Keratinocyte (primary cell): ENCODE results near the gene SERP2. TPM values are rescaled to one million over a fixed set of nuclear protein-coding genes. Genes with fewer than 3 reads are reported as not detected.

Source experiments
- DNase-seq: peaks from one replicate; pipeline ENCODE4 v3.0.0-alpha.2; 2011; ENCODE audit warnings: low read depth, missing footprints, low spot score
- FAIRE-seq: peaks from 2 replicates; lab custom pipeline; 2011; peaks lifted over from hg19 to GRCh38; lab: Jason Lieb, UNC
- H2AFZ ChIP-seq: 2 replicates; pipeline ENCODE4 v1.6.0; 2012; ENCODE audit warnings: low read length, control low read depth, inconsistent platforms; ENCODE audit not compliant: control insufficient read depth
- H3K27ac ChIP-seq: 2 replicates; pipeline ENCODE4 v1.5.1; 2011; ENCODE audit warnings: low read length; ENCODE audit not compliant: control insufficient read depth, insufficient read depth
- H3K27me3 ChIP-seq: 3 replicates; pipeline ENCODE4 v1.6.0; 2011; ENCODE audit warnings: low read length; ENCODE audit not compliant: control insufficient read depth, insufficient read depth; ENCODE audit errors: extremely low read depth
- H3K36me3 ChIP-seq, 2 experiments: 2 replicates in 1 of 2; 3 replicates in 1 of 2; pipeline ENCODE4 v1.5.1; 2011; ENCODE audit warnings: low read length in 2 of 2, mild to moderate bottlenecking in 1 of 2; ENCODE audit not compliant: control insufficient read depth in 2 of 2, insufficient read depth in 2 of 2; ENCODE audit errors: extremely low read depth in 1 of 2
- H3K4me1 ChIP-seq: 3 replicates; pipeline ENCODE4 v1.5.1; 2011; ENCODE audit warnings: low read length; ENCODE audit not compliant: control insufficient read depth, insufficient read depth; ENCODE audit errors: extremely low read depth
- H3K4me2 ChIP-seq: 3 replicates; pipeline ENCODE4 v1.6.0; 2011; ENCODE audit warnings: low read depth, low read length; ENCODE audit not compliant: control insufficient read depth, insufficient read depth; ENCODE audit errors: extremely low read depth
- H3K4me3 ChIP-seq, 3 experiments: fragments of 200-600 bp in 1 of 3; sonication (generic) in 1 of 3; 2 replicates in 2 of 3; 3 replicates in 1 of 3; pipeline ENCODE4 v1.5.1; 2011 to 2016; ENCODE audit warnings: low read length in 3 of 3, mild to moderate bottlenecking in 3 of 3, control low read depth in 2 of 3, inconsistent platforms in 1 of 3, low read depth in 1 of 3, mixed read lengths in 1 of 3, mixed run types in 1 of 3, moderate library complexity in 1 of 3; ENCODE audit not compliant: control insufficient read depth in 2 of 3, insufficient read depth in 2 of 3; ENCODE audit errors: extremely low read depth in 1 of 3
- H3K79me2 ChIP-seq: 2 replicates; pipeline ENCODE4 v1.6.0; 2012; ENCODE audit warnings: low read length; ENCODE audit not compliant: control insufficient read depth, insufficient read depth
- H3K9ac ChIP-seq: 3 replicates; pipeline ENCODE4 v1.6.0; 2011; ENCODE audit warnings: low read length; ENCODE audit not compliant: control insufficient read depth, insufficient read depth; ENCODE audit errors: extremely low read depth
- H3K9me1 ChIP-seq: 3 replicates; pipeline ENCODE4 v1.6.0; 2011; ENCODE audit warnings: low read length; ENCODE audit not compliant: control insufficient read depth, insufficient read depth; ENCODE audit errors: extremely low read depth
- H3K9me3 ChIP-seq: 2 replicates; pipeline ENCODE4 v1.5.1; 2012; ENCODE audit warnings: low read depth, low read length; ENCODE audit not compliant: control insufficient read depth
- H4K20me1 ChIP-seq: 3 replicates; pipeline ENCODE4 v1.6.0; 2011; ENCODE audit warnings: low read length; ENCODE audit not compliant: control insufficient read depth, insufficient read depth; ENCODE audit errors: extremely low read depth
- CTCF ChIP-seq, 3 experiments: IDR thresholded peaks in 1 of 3; conservative IDR thresholded peaks in 1 of 3; optimal IDR thresholded peaks in 1 of 3; 2 replicates in 2 of 3; 3 replicates in 1 of 3; pipeline versions ENCODE3 to v1.5.1; 2011; ENCODE audit warnings: low read length in 3 of 3, mild to moderate bottlenecking in 3 of 3, moderate library complexity in 2 of 3, control low read depth in 1 of 3, inconsistent platforms in 1 of 3; ENCODE audit not compliant: insufficient read depth in 2 of 3; ENCODE audit errors: extremely low read depth in 1 of 3
- EZH2 ChIP-seq: IDR thresholded peaks from one replicate; pipeline ENCODE4 v1.6.1; 2012; ENCODE audit warnings: inconsistent platforms, mild to moderate bottlenecking, low read length, moderate library complexity
- dilution Hi-C: fragments of 300-500 bp; cut with MboI; formaldehyde crosslinking; loops from one replicate; pipeline ENCODE4 v1.7.0; 2020; ENCODE audit warnings: low sequenced_read_pairs; ENCODE audit not compliant: extremely low pct_ligation_motif_present
- polyA plus RNA-seq, 5 experiments: library from polyadenylated mRNA; depleted of rRNA in 3 of 5; stranded (reverse) in 3 of 5; stranded (forward) in 1 of 5; unstranded in 1 of 5; fragments of >200 nt; gene quantifications; 1 replicate in 1 of 5; 2 replicates in 3 of 5; 3 replicates in 1 of 5; pipeline versions ENCODE4 v1.2.1 to v1.2.3, GENCODE V29; 2011 to 2012; ENCODE audit warnings: missing spikeins in 2 of 5, low read depth in 1 of 5, low replicate concordance in 1 of 5

The SERP2 gene
- polyA plus RNA-seq, 1 donor (not counting 4 experiments of a cell fraction or from before 2014, with no cell fraction given): 0.45 TPM

GRCh38 chr13:44365899-44366298 lies 7.7 kb upstream of the SERP2 start:
- H3K27ac ChIP-seq: no peak overlapping the region
- H3K4me2 ChIP-seq: no peak overlapping the region
- TF ChIP-seq CTCF (optimal IDR thresholded peaks at IDR 0.05 in 1 of 3, IDR thresholded peaks at IDR 0.05 in 1 of 3, conservative IDR thresholded peaks at IDR 0.05 in 1 of 3; ENCODE audit: extremely low read depth in 1 of 3, insufficient read depth in 2 of 3, low read length in 3 of 3): no peak
- TF ChIP-seq EZH2: no peak
- no peak overlapping the region for H3K9ac ChIP-seq
- H3K79me2 ChIP-seq: no peaks in the 10 kb centered on the region
- dilution Hi-C loops: no loop called here
- peaks cover 21% of the 10 kb centered on the region for H3K4me1 ChIP-seq
- no peak for FAIRE-seq
- H3K9me1 ChIP-seq: no peaks in the 10 kb centered on the region
- H3K27me3 ChIP-seq: no peaks in the 10 kb centered on the region
- no peaks in the 10 kb centered on the region for H3K9me3 ChIP-seq
- H4K20me1 ChIP-seq: no peaks in the 10 kb centered on the region
- no peak for DNase-seq
- H3K36me3 ChIP-seq: no peaks in the 10 kb centered on the region
- no peak overlapping the region for H3K4me3 ChIP-seq
- H2AFZ ChIP-seq: no peak overlapping the region

GRCh38 chr13:44368062-44368591 lies 5.5 kb upstream of the SERP2 start:
- Histone ChIP-seq H3K4me2 (no peak overlapping the region), H3K79me2 (no peaks in the 10 kb centered on the region), H2AFZ (no peak overlapping the region), H3K4me3 (no peak overlapping the region), H3K9me1 (no peaks in the 10 kb centered on the region), H3K4me1 (peaks cover 21% of the 10 kb centered on the region), H3K9me3 (no peaks in the 10 kb centered on the region), H3K27ac (no peak overlapping the region), H3K9ac (no peak overlapping the region), H4K20me1 (no peaks in the 10 kb centered on the region), H3K27me3 (no peaks in the 10 kb centered on the region), H3K36me3 (no peaks in the 10 kb centered on the region)
- dilution Hi-C loops: no loop called here
- TF ChIP-seq CTCF (optimal IDR thresholded peaks at IDR 0.05 in 1 of 3, IDR thresholded peaks at IDR 0.05 in 1 of 3, conservative IDR thresholded peaks at IDR 0.05 in 1 of 3; ENCODE audit: extremely low read depth in 1 of 3, insufficient read depth in 2 of 3, low read length in 3 of 3): no peak
- TF ChIP-seq EZH2: no peak
- FAIRE-seq: no peak
- no peak for DNase-seq
